HUDEP-2 (cell line): ENCODE data around the gene POLR3E.
"Not testable (repeated sequence)": the region's sequence is repeated elsewhere in the genome, so short reads cannot be mapped to it uniquely, and the experiment has no call there.

Experiments
- DNase-seq, 76 experiments: peaks; one replicate each; lab custom pipeline; 2025; ENCODE audit not compliant: unreplicated experiment in 76 of 76; lab: John Stamatoyannopoulos, UW

The POLR3E gene

GRCh38 chr16:22356930-22357634, 59.9 kb downstream of the POLR3E start:
- no peak for DNase-seq

- no peak for DNase-seq
Measured at GRCh38 chr16:22357635-22357971, 60.4 kb downstream of the POLR3E start.

DNA sequence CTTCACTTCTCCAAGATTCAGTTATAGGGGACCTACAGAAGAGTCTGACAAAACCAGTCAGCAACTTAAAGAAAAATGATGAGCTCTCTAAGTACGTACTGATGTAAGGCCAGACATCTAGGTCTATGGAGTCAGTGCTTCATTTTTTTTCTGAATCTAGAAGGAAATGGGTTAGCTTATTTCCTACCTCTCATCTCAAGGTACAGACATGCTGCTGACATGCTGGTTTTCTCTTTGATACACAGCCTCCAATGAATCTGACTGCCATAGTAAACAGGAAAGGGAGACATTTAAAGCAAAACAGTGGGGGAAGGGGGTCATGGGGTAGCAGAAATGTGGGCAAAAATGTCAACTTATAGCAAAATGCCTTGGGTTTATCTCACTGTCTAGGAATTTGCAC, 60.8 kb downstream of the POLR3E start:
- no peak for DNase-seq

GRCh38 chr16:22359679-22360078, 62.5 kb downstream of the POLR3E start:
- DNase-seq: no peak

DNA sequence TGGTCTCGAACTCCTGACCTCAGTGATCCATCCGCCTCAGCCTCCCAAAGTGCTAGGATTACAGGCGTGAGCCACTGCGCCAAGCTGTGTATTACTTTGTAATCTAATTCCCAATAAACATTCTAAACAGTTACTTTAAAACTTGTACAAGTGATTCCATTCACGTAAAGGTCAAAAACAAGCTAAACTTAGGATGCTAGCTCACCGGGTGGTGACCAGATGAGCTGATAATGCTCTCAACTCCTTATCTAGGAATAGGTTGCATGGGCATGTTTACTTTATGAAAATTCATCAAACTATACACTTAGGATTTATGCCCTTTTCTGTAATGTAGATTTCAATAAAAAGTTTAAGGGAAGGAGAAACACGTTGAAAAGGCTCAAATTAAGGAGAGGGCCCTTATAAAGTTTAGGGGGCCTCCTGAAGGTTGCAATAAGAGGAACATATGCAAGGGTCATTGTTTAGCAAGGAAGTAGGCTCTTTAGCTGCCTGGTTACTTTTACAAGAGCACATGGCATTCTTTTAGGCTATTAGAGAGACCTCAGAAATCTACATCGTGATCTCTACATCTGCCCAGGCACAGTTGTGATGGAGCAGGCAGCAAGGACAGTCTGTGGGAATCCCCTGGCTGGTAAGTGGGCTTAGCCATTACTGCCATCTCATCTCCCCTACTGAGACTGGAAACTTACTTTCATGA, 63.9 kb downstream of the POLR3E start:
- no peak for DNase-seq

- no peak for DNase-seq
Measured at GRCh38 chr16:22364241-22364640, 67.0 kb downstream of the POLR3E start.

GRCh38 chr16:22366371-22366770, 69.2 kb downstream of the POLR3E start:
- no peak for DNase-seq

GRCh38 chr16:22366889-22367288, 69.7 kb downstream of the POLR3E start:
- DNase-seq: no peak

- DNase-seq: not testable (repeated sequence)
Measured at GRCh38 chr16:22368200-22368826, 71.1 kb downstream of the POLR3E start.

DNA sequence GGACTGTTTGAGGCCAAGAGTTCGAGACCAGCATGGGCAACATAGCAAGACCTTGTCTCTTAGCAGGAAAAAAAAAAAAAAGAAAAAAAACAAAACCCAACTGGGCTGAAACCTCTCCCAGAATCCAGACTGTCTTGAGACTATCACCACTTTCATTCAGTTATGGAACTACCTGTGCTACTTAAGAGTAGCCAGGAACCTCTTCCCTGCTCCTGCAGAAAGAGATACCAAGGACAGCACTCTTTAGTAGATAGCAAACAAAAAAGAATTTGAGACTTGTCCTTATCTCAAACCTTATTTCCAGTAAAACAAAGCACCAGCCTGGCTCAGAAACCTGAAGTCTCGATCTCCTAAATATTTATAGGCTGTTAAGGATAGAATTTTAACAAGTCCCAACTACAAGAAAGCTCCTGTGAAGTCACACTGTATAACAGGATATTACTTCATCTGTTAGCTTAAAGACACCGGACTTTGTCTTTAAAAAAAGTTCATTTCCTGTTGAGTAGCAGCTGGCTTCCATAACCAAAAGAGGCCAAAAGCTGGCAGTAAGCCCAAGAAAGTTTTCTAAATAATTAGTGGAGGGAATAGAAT, 72.1 kb downstream of the POLR3E start:
- peak in 3 of 76 experiments; percentile 6 to 10 (median 8) for DNase-seq

DNA sequence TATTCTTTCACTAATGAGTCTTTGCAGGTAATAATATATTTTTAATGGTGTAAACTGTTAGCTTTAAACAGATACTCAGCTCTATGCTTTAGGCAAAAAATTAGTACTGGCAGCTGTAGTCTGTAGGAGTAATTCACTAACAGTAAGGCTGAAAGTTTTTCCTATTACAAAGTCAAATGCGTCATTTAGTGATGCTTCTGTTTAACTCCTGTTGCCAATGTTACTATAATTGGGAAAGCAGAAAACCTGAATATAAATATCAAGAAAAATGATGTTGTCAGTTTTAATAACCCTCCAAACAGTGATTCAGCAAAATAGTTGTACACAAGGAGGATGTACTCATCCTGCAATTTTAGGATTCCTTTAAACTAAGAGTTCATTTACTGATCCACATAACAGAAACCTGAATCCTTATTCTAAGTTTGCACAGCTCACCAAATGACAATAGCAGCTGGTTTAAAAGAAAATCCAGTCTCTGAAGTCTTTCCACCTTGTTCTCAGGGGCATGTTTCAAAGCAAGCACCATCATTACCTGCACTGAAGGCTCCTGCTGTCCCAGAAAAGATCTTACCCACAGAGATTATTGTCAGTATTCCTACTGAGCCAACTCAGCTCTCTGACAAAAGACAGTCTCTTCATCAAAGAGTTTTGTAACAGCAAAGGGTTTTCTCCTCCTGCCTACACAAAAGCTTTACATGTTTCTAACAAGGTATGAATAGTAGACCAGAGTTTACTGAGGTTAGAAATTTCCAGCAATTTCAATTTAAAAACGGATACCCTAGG, 73.0 kb downstream of the POLR3E start:
- no peak for DNase-seq

DNA sequence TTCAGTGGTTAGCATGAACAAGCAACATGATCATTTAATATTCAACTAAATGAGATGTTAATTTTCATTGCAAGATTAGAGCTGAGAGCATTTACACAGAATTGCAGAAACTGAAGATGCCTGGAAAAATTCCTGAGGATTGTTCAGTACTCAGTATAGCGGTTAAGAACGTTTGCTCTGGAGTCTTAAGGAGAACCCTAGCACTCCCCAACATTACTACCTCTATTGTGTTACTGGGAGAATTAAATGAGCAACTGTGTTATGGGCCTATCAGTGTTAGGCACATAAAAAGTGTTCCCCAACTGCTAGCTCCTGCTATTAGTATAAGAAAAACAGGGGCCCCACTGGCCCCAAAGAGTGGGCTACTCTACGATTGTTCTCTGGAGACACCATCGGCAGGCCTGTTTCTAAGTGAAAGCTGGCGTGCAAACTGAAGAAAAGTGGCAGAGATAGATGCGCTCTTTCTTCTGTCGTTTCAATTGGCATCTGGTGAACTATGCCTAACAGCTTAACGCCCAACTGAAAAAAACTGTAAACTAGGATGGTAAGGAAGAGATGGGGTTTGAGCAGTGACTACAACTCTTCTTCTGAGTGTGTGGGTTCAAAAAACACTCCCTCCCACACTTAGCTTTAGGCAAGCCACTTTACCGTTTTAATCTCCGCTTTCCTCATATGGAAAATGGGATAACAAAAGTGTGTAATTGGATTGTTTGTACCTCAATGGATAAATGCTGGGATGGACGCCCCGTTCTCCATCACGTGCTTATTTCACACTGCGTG, 75.9 kb downstream of the POLR3E start:
- peak in 2 of 76 experiments; percentile 3 to 16 for DNase-seq

DNA sequence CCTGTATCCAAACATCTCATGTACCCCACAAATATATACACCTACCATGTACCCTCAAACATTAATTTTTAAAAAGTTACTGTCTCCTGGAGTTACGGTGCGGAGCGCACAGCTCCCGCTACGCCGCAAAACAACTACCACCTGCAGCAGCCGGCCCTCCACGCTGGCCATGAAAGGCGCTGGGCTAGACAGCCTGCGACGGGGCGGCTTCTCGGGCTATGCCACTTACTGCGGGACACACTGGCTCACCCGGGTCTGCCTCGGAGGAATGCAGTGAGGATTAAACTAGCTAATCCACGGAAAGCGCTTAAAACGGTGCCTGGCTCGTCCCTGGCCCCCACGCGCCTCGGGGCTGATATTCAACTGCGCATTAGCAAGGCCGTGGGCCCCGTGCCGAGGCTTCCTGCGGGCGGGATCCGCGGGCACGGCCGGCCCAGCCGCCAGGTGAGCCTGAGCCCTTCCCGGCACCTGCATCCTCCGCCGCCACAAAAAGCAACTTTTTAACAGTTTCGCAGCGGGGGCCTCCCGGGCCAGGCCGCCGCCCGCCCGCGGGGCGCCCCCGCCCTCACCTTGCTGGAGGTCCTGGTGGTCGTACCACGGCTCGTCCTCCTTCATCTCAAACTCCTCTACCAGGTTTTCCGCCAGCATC, 76.6 kb downstream of the POLR3E start:
- DNase-seq: peak in 20 of 76 experiments; percentile 3 to 39 (median 20)

GRCh38 chr16:22374311-22375116, 77.3 kb downstream of the POLR3E start, which contains the start of gene CDR2:
Gene CDR2, minus strand, starts transcription at chr16:22374619. Its CDS starts 310 bp downstream, at chr16:22374309.
- DNase-seq: peak; percentile 37 to 99 (median 96)

DNA sequence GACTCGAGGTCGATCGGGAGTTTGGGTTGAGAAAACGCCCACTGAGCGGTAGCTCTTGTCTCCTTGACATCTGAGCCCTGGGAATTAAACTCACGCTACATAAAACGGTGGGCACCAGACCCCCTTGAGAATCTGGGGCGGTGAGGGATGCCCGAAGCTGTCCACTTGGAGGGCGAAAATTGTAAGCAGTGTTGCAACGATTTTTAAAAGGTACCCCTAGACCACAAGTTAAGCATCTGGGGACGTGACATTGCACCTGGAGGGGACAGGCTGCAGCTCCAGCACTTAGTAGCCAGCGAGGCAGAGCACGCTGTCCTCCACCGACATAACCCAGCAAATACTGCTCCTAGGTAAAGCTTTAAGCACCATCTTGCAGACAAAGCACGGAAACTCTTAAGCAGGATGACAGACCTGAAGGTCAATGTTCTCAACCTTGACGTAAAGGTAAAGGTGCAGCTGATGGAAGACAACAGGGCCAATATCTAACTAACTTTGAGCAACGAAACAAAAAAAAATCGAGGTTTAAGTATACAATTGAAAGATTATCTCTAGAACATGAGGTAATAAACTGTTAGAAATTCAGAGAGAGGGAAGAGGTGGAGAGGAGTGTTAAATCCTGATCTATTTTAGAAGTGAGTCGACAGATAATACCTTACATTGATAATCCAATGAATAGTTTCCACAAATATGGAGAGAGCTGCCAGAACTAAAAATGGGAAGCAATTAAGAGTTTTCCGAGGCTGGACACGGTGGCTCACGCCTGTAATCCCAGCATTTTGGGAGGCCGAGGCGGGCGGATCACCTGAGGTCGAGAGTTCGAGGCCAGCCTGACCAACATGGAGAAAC, 78.1 kb downstream of the POLR3E start:
- DNase-seq: no peak

DNA sequence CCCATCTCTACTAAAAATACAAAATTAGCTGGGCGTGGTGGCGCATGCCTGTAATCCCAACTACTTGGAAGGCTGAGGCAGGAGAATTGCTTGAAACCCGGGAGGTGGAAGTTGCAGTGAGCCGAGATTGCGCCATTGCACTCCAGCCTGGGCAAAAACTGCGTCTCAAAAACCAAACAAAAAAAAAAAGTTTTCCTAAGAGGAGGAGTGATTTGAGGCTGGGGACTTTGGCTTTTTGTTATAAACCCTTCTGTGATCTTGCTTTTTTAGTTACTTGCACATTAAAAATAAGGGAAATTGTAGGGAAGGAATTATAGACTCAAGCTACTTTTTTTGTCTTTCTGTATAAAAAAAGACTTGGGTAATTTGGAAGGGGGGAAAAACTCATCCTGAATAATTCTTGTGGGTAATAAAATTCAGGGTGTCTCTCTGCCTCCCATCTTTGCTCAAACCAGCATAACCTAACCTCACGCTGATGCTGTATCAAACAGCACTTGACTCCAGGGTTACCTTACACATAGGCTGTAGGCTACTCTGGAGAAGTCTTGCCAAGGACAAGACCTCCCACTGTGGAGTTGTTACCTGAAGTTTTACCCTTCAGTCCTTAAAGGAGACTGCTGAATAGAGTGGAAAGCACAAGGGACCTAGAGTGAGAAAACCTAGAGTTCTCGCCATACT, 78.9 kb downstream of the POLR3E start:
- no peak for DNase-seq

GRCh38 chr16:22379656-22380055, 82.4 kb downstream of the POLR3E start:
- no peak for DNase-seq
